Measurements from ENCODE around the gene UBN1.
"Not testable (repeated sequence)": the region's sequence is repeated elsewhere in the genome, so short reads cannot be mapped to it uniquely, and the experiment has no call there.

The UBN1 gene

DNA sequence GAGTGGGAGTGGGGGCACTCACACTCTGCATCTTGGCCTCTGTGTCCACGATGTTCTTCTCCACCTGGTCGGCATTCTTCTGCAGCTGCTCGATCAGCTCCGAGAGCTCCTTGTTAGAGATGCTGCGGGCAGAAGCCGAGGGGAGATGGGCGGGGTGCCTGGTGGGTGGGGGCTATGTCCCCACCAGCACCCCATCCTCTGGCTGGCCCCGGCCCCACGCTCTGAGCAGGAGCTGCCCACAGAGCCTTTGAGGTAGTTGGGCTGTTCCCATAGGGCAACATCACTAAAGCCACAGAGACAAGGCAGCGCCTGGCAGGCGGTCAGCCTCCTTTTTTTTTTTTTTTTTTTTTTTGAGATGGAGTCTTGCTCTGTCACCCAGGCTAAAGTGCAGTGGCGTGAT, 63.5 kb downstream of the UBN1 start:
- no peak for DNase-seq

DNA sequence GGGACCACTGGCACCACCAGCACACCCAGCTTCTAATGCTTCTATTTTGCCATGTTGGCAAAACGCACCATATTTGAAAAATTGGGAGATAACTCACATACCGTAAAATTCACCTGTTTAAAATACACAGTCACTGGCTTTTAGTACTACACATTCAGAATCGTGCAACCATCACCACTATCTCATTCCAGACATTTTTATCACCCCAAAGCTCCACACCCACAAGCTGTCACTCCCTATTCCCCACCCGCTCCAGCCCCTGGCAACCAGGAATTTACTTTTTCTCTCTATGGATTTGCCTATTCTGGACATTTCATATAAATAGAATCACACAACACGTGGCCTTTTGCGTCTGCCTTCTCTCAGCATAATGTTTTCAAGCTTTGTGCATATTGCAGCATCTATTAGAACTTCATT, 64.7 kb downstream of the UBN1 start:
- no peak for DNase-seq

GRCh38 chr16:4913130-4913773, 66.0 kb downstream of the UBN1 start:
- DNase-seq = no peak

GRCh38 chr16:4913774-4914525, 66.7 kb downstream of the UBN1 start:
- no peak for DNase-seq

DNA sequence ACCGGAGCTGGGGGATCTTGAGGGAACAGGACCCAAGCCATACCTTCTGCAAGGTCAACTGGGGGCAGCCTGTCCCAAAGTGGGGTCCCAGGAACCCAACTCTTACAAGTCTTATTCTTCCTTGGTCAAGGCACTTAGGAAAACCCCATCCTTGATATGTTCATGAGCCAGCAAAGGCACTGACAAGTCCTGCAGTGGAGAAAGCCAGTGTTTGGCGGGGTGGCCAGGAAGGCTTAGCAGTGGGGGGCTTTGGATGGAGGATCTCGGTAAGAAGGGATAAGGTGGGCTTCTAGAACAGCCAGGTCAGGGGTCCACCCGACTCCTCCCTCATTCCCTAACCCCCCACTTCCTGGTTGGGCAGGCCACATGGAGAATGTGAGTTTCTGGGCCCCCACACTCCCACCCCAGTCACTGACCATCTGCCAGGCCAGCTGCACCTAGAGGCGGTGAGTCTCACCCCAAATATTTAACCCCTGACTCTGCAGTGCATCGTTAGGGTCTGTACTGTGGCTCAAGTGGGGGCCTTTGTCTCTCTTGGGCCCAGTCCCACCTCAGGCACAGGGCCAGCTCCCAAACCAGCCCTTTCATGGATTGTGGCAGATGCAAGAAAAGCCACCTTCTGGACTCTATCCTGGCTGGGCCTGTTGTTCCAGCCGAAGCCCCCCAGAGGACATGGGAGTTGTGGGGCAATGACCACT, 67.4 kb downstream of the UBN1 start:
- DNase-seq = no peak

GRCh38 chr16:4915226-4915761, 68.0 kb downstream of the UBN1 start:
- no peak for DNase-seq

- DNase-seq = no peak
These were observed 69.8 kb downstream of the UBN1 start for GRCh38 chr16:4917117-4917516.

DNA sequence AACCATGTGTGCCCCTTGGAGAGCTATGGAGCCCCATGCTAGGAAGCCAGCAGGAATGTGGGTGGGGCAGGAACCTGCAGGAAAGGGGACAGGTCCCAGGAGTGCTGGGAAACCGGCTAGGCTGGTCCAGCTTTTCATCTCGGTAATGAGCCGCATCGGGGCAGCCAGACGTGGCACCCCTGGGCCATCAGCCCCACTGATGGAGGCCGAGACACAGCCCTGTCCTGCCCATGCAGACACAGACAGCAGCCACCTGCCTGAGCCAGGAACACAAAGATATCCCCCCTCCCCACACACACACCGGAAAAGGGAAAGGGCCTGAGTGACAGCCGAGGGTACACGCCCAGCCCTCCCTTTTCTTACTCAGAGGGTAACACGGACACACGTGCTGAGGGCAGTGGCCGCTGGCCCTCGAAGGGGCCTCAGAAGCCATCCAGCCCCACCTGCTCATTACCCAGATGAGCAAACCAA, 71.5 kb downstream of the UBN1 start:
- DNase-seq = no peak

DNA sequence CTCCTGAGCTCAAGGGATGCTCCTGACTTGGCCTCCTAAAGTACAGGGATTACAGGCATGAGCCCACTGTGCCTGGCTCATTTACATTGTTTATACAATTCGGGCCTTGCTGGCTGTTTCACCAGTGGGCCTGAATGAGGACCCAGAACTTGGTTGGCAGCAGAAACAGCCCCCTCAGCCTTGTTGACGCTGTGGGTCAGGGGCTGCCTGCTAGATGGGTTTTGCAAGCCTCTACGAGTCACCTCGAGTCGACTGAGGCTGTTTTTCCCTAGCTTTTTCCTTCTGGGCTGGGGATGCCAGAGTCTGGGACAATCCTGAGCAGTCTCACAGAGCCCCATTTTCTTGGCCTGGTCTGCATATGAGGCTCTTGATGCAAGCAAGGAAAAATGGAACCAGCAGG, 73.5 kb downstream of the UBN1 start:
- DNase-seq = no peak

DNA sequence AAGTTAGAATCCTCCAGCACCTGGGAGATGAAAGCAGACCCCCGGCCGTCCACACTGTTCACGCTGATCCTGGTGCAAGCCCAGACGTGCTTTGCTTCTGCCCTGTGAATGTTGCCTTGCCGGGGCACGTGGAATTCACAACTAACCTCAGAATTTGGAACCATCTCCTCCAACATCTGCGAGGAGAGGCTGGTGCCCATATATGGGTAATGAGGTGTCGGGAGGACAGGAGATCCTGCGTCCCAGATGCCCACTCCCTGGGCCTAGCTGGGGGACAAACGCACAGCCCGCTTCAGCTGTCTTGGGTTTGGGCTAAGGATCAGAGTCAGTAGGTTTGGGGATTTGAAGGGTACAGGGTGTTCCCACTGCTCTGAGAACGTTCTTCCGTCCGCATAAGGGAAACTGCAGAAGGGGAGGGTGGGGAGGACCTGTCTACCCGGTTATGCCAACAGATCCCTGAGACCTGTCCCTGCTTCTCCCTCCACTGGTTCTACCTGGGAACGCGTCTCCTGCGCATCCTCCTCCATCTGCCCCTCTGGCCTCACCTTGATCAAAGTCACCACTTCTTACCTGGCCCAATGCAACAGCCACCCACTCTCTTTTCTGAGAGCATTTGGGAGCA, 75.6 kb downstream of the UBN1 start:
- no peak for DNase-seq

GRCh38 chr16:4923853-4924252, 76.6 kb downstream of the UBN1 start:
- no peak for DNase-seq

GRCh38 chr16:4924593-4925292, 77.5 kb downstream of the UBN1 start:
- no peak for DNase-seq

- DNase-seq = no peak
These were observed 78.0 kb downstream of the UBN1 start for GRCh38 chr16:4925293-4925607.

GRCh38 chr16:4925791-4926190, 78.5 kb downstream of the UBN1 start:
- no peak for DNase-seq

DNA sequence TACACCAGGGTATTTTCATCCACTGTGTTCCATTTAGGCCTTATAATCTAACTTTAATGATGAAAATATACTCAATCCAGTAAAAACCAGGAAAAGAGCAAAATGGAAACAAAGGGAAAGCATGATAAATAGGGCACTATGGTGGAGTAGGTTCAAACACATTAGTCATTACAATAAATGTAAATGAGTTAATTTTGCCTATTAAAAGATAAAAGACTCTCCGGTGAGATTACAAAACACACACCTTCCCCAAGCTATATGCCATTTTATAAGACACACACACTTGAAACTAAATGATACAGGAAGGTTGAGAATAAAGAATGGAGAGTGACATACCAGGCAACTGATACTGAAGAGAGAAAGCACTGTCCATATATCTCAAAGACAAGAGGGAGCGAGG, 79.6 kb downstream of the UBN1 start:
- DNase-seq = no peak

GRCh38 chr16:4927661-4928060, 80.4 kb downstream of the UBN1 start:
- no peak for DNase-seq

- DNase-seq = no peak
These were observed 80.9 kb downstream of the UBN1 start for GRCh38 chr16:4928227-4928626.

GRCh38 chr16:4929619-4930018, 82.3 kb downstream of the UBN1 start:
- not testable (repeated sequence) for DNase-seq

- no peak for DNase-seq
These were observed 84.1 kb downstream of the UBN1 start for GRCh38 chr16:4931381-4931780.

Measured in bone marrow (tissue), 2 donors.